Thyroid gland (tissue), 4 donors: Measurements from ENCODE around the gene GBP2.

ENCODE experiments used
- POLR2A ChIP-seq, 2 donors: fragments of 450-650 bp; IDR thresholded peaks; one replicate each; pipeline ENCODE4 v1.6.1; 2017; ENCODE audit warnings: antibody characterized with exemption in 2 of 2, mild to moderate bottlenecking in 2 of 2, moderate library complexity in 1 of 2
- TF ChIP-seq, protein P1 (sequence below), 6 experiments: fragments of 200-600 bp in 3 of 6; fragments of 450-650 bp in 3 of 6; sonication (generic) in 3 of 6; IDR thresholded peaks; one replicate each; pipeline ENCODE4 v1.5.1; 2016 to 2019; ENCODE audit warnings: antibody characterized with exemption in 6 of 6, mild to moderate bottlenecking in 2 of 6, inconsistent platforms in 1 of 6, moderate library complexity in 1 of 6

DNA sequence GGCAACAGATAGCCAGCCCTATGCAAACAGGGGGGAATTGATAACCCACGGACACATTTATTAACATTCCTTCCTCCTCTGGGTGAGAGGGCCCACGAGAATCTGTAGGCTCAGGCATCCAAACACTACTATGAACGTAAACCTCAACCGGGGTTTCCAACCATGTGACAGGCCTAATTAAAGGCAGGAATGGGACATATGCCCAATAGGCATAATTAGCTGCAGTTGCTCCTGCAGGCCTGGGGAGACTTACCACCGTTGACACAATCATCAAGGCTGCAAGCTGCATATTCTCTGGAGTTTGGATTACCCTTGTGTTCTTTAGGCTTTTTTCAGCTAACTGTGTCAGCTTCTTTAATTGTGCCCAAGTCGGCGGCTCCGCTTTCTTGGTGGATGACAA, 38.7 kb downstream of the GBP2 start:
- TF ChIP-seq, protein P1, sequence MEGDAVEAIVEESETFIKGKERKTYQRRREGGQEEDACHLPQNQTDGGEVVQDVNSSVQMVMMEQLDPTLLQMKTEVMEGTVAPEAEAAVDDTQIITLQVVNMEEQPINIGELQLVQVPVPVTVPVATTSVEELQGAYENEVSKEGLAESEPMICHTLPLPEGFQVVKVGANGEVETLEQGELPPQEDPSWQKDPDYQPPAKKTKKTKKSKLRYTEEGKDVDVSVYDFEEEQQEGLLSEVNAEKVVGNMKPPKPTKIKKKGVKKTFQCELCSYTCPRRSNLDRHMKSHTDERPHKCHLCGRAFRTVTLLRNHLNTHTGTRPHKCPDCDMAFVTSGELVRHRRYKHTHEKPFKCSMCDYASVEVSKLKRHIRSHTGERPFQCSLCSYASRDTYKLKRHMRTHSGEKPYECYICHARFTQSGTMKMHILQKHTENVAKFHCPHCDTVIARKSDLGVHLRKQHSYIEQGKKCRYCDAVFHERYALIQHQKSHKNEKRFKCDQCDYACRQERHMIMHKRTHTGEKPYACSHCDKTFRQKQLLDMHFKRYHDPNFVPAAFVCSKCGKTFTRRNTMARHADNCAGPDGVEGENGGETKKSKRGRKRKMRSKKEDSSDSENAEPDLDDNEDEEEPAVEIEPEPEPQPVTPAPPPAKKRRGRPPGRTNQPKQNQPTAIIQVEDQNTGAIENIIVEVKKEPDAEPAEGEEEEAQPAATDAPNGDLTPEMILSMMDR (IDR thresholded peaks at IDR 0.05): no peak
- no peak for TF ChIP-seq POLR2A (IDR thresholded peaks at IDR 0.05)
